Measurements from ENCODE around the gene ADGRG4.

Gene ADGRG4

DNA sequence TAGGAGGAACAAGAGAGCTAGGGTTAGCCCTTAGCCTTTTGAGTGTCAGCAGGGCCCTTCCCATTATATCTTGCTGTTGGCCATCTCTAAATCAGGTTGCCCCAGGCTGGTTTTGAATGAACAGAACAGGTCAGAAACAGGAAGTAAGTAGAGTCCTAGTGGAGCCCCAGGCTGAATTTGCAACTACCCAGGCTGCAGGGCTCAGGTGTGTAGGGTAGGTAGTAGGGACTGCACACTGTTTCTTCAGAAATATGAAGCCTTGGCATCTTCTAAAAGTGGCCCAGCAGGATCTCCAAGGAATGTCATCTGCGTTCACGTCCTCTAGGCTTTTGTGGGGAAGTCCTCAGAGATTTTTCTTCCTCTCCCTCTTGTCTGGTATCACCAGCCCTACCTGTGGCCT is 90.2 kb downstream of the ADGRG4 start:
- no peak overlapping the region for H3K4me3 ChIP-seq (ENCODE audit: low read depth, low read length)
- TF ChIP-seq, protein P1, sequence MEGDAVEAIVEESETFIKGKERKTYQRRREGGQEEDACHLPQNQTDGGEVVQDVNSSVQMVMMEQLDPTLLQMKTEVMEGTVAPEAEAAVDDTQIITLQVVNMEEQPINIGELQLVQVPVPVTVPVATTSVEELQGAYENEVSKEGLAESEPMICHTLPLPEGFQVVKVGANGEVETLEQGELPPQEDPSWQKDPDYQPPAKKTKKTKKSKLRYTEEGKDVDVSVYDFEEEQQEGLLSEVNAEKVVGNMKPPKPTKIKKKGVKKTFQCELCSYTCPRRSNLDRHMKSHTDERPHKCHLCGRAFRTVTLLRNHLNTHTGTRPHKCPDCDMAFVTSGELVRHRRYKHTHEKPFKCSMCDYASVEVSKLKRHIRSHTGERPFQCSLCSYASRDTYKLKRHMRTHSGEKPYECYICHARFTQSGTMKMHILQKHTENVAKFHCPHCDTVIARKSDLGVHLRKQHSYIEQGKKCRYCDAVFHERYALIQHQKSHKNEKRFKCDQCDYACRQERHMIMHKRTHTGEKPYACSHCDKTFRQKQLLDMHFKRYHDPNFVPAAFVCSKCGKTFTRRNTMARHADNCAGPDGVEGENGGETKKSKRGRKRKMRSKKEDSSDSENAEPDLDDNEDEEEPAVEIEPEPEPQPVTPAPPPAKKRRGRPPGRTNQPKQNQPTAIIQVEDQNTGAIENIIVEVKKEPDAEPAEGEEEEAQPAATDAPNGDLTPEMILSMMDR (IDR thresholded peaks at IDR 0.05; ENCODE audit: low read depth, low read length, missing control alignments) = no peak
- no peak for DNase-seq (ENCODE audit: low read depth)
- in situ Hi-C loops (cut with HindIII; ENCODE audit: low sequenced_read_pairs) = no loop called here

GRCh38 chrX:136395271-136395670 is 94.5 kb downstream of the ADGRG4 start:
- DNase-seq (ENCODE audit: low read depth) = no peak
- no peak overlapping the region for H3K4me3 ChIP-seq (ENCODE audit: low read depth, low read length)
- TF ChIP-seq, protein P1 (IDR thresholded peaks at IDR 0.05; ENCODE audit: low read depth, low read length, missing control alignments) = no peak
- in situ Hi-C loops (cut with HindIII; ENCODE audit: low sequenced_read_pairs) = no loop called here

DNA sequence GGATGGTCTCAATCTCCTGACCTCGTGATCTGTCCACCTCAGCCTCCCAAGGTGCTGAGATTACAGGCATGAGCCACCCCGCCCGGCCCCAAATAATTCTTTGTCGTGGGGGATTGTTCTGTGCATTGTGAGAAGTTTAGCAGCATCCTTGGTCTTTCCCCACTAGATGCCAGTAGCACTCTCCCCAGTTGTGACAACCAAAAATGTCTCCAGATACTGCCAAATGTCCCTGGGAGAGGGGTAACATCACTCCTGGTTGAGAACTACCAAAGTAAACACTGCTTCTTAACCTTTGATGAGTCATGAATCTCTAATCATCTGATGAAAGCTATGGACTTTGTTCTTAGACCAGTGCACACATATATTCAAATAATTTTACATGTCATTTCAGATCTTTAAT is 96.2 kb downstream of the ADGRG4 start:
- TF ChIP-seq, protein P1 (IDR thresholded peaks at IDR 0.05; ENCODE audit: low read depth, low read length, missing control alignments) = no peak
- in situ Hi-C loops (cut with HindIII; ENCODE audit: low sequenced_read_pairs) = no loop called here
- no peak overlapping the region for H3K4me3 ChIP-seq (ENCODE audit: low read depth, low read length)
- DNase-seq (ENCODE audit: low read depth) = no peak

DNA sequence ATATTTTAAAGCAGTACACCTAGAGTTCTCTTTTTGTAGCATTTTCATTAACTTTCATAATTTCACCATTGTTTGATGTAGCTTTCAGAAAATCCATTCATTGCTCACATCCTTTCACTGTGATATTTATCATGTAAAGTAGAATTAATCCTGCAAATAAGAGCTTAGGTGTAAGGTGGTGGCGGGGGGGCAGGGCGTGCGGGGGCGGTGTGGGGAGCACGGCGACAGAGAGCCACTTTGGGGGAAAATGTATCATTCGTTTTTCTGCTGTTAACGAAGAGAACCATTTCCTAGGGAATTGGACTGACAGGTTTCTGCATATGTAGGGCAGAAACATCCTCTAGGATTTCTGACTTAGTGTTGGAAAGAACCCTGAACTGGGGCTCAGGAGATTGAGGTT is 104.4 kb downstream of the ADGRG4 start:
- H3K4me3 ChIP-seq (ENCODE audit: low read depth, low read length) = no peak overlapping the region
- no peak for DNase-seq (ENCODE audit: low read depth)
- TF ChIP-seq, protein P1 (IDR thresholded peaks at IDR 0.05; ENCODE audit: low read depth, low read length, missing control alignments) = no peak
- in situ Hi-C loops (cut with HindIII; ENCODE audit: low sequenced_read_pairs) = no loop called here

DNA sequence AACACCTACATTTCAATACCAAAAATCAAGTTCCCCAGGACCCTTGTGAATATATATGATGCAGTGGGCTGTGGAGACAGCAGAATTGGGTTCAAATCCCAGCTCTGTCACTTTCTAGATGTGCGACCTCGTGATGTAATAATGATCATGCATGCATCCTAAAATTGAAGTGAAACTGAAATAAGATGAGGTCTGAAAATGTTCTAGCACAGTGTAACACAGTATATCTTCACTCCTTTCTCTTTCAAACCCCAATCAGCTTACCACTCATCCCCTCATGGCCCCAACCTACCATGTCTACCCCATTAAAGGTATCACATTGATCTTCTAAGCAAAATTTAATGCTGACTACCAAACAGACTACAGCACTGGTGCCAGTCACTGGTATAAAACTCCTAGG is 117.0 kb downstream of the ADGRG4 start:
- in situ Hi-C loops (cut with HindIII; ENCODE audit: low sequenced_read_pairs) = no loop called here
- DNase-seq (ENCODE audit: low read depth) = no peak
- H3K4me3 ChIP-seq (ENCODE audit: low read depth, low read length) = no peak overlapping the region
- TF ChIP-seq, protein P1 (IDR thresholded peaks at IDR 0.05; ENCODE audit: low read depth, low read length, missing control alignments) = no peak

GRCh38 chrX:136421338-136421737 is 120.6 kb downstream of the ADGRG4 start:
- no peak for DNase-seq (ENCODE audit: low read depth)
- H3K4me3 ChIP-seq (ENCODE audit: low read depth, low read length) = no peak overlapping the region
- in situ Hi-C loops (cut with HindIII; ENCODE audit: low sequenced_read_pairs) = no loop called here
- TF ChIP-seq, protein P1 (IDR thresholded peaks at IDR 0.05; ENCODE audit: low read depth, low read length, missing control alignments) = no peak

- TF ChIP-seq, protein P1 (IDR thresholded peaks at IDR 0.05; ENCODE audit: low read depth, low read length, missing control alignments) = no peak
- in situ Hi-C loops (cut with HindIII; ENCODE audit: low sequenced_read_pairs) = no loop called here
- DNase-seq (ENCODE audit: low read depth) = no peak
- no peak overlapping the region for H3K4me3 ChIP-seq (ENCODE audit: low read depth, low read length)
These were observed 123.0 kb downstream of the ADGRG4 start for GRCh38 chrX:136423724-136424123.
